ENCODE data around the gene CWC27.

CWC27 gene

DNA sequence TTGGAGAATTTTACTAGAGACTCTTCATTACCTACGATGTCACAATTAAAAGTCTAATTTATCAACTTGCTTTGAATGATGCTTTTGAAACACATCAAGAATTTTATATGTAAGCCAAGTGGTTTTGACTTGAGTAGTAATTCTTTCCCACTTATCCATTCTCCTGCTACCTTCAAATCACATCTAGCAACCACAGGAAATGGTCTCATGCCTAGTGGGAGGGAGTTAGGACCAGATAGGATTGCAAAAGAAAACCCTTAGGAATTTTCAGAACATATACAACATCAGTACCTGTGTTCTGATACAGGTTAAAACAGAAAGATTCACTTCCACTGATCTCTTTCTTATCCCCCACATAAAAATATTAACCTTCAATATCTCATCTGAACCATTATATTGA, 260.4 kb downstream of the CWC27 start:
- ChIA-PET POLR2A (no interaction called here), CTCF (no interaction called here)
- TF ChIP-seq TARDBP (IDR thresholded peaks at IDR 0.05) (no peak), HDGF (IDR thresholded peaks at IDR 0.05; ENCODE audit: borderline replicate concordance) (no peak), LEF1 (IDR thresholded peaks at IDR 0.05; ENCODE audit: borderline replicate concordance) (no peak), ELF4 (IDR thresholded peaks at IDR 0.05) (no peak)
- DNase-seq (ENCODE audit: extremely low spot score) = no peak

DNA sequence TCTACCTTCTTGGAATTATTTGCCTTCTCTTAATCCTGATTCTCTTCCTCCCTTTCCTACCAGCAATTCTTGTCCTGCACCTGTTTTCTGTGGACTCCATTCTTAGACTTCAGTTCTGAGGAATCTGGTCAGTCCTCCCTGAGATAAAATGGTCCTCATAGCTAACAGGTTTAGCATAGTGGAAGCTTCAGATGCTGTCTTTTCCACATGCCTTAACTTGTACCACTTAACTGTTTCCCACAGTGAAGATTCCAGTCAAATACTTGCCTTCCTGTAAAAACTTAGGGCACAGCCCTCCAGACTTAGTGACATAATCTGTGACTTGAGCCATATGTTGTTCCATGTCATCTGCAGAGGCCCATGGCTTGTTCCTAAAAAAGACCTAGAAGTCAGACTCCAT, 261.3 kb downstream of the CWC27 start:
- ChIA-PET POLR2A (interaction anchor here (1.1 kb wide), 1 partner anchor 17 kb away, joined by 3 read pairs; no protein-coding TSS in a partner anchor), CTCF (no interaction called here)
- no peak for DNase-seq (ENCODE audit: extremely low spot score)
- no peak for TF ChIP-seq NFRKB (IDR thresholded peaks at IDR 0.05)
- no peak for TF ChIP-seq LEF1 (IDR thresholded peaks at IDR 0.05; ENCODE audit: borderline replicate concordance)
- TF ChIP-seq, protein P1, sequence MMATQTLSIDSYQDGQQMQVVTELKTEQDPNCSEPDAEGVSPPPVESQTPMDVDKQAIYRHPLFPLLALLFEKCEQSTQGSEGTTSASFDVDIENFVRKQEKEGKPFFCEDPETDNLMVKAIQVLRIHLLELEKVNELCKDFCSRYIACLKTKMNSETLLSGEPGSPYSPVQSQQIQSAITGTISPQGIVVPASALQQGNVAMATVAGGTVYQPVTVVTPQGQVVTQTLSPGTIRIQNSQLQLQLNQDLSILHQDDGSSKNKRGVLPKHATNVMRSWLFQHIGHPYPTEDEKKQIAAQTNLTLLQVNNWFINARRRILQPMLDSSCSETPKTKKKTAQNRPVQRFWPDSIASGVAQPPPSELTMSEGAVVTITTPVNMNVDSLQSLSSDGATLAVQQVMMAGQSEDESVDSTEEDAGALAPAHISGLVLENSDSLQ (IDR thresholded peaks at IDR 0.05) = no peak
- TF ChIP-seq SUZ12 (IDR thresholded peaks at IDR 0.05) = no peak
- TF ChIP-seq ELF4 (IDR thresholded peaks at IDR 0.05) = no peak

DNA sequence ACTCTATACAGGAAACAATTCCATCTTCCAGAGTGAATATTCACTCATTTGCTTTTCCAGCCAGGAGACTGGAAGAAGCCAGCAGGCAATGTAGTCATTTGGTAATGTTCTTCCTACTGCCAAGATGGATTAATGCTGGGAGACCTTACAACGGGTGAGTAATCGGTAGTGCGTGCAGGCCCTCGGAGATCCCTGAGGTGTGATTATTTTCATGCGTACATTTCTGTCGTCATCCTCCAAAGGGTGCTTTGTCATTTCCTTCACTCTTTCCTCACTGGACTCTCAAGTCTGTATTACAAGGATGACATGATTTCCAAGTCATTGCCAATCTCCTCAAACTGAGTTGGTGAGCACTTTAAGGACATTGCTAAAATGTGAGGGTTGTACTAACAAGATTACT, 263.5 kb downstream of the CWC27 start:
- no peak for DNase-seq (ENCODE audit: extremely low spot score)
- ChIA-PET CTCF (interaction anchor here (0.6 kb wide), 1 partner anchor 207 kb away, joined by 3 read pairs; no protein-coding TSS in a partner anchor), POLR2A (no interaction called here)
- TF ChIP-seq TARDBP (IDR thresholded peaks at IDR 0.05) (no peak), HDGF (IDR thresholded peaks at IDR 0.05; ENCODE audit: borderline replicate concordance) (no peak), ZNF384 (IDR thresholded peaks at IDR 0.05) (no peak)

DNA sequence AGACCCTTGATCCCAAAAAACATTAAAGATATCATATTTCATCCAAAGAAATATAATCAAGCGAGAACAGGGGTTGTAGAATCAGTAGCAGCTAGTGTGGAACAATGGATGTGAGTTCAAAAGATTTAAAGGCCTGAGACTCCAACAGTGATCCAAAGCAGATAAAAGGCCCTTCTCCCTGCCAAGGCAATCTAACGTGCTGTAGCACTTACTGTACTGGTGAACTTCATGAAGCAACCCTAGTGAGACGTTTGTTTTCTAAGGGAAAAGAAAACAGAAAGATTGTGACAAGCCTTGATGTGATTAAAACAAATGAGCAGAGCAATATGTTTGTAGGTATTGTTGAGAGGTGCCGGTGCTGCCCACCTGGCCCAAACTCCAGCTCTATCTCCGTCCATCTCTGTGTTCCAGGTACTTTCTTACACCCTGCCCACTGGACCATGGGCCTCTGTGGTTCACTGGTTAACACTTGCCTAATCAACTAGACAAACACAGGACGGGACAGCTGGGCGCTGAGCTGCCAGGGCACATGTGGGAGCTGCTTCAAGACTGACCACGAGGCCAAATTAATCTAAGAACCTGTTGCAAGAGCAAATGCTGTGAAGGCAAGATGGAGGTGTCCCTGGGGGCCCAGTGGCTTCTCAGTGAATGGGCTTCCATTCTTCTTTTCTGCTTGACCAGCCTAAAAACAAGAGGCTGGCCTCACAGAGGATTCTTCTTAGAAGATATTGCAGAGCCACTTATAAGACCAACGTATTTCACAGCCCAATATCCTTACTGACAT, 265.5 kb downstream of the CWC27 start:
- DNase-seq (ENCODE audit: extremely low spot score) = no peak
- ChIA-PET POLR2A (interaction anchor here (0.6 to 0.9 kb wide), 3 partner anchors 20 to 95 kb away, joined by 3 read pairs; no protein-coding TSS in a partner anchor), CTCF (interaction anchor here (0.6 to 1.4 kb wide), 2 partner anchors 94 to 223 kb away, joined by 3 to 4 read pairs; no protein-coding TSS in a partner anchor)
- TF ChIP-seq CTBP1 (IDR thresholded peaks at IDR 0.05; ENCODE audit: borderline replicate concordance) (no peak), BHLHE40 (IDR thresholded peaks at IDR 0.05; ENCODE audit: borderline replicate concordance) (no peak), NFRKB (IDR thresholded peaks at IDR 0.05) (no peak), FOXM1 (IDR thresholded peaks at IDR 0.05; ENCODE audit: borderline replicate concordance) (no peak), FOXK2 (IDR thresholded peaks at IDR 0.05) (no peak), SUZ12 (IDR thresholded peaks at IDR 0.05) (no peak), SP1 (IDR thresholded peaks at IDR 0.05) (no peak), ELF4 (IDR thresholded peaks at IDR 0.05) (no peak), L3MBTL2 (conservative IDR thresholded peaks at IDR 0.05) (no peak), FOXA1 (IDR thresholded peaks at IDR 0.05) (no peak), LEF1 (IDR thresholded peaks at IDR 0.05; ENCODE audit: borderline replicate concordance) (no peak), ARNT (IDR thresholded peaks at IDR 0.05) (no peak), TARDBP (IDR thresholded peaks at IDR 0.05) (no peak), HDGF (IDR thresholded peaks at IDR 0.05; ENCODE audit: borderline replicate concordance) (no peak), ZNF384 (IDR thresholded peaks at IDR 0.05) (no peak)
- TF ChIP-seq, protein P1 (IDR thresholded peaks at IDR 0.05) = no peak

DNA sequence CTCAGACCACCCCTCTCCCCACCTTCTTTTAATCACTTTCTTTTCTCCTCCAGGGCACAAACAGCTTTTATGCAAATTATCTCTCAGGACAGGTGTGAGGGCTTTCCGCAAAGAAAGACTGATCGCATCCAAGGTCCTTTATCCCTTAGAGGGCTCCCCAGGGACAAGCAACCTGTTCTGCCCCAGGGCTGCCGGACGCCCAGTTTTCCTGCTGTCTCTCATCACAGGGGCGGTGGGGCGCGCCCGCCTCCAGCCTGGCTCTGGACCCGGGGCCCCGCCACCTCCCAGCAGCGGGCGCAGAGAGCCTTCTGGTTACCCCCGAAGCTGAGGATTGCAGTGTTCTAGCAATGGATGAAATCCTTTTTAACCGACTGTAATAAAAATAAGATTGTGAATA, 266.1 kb downstream of the CWC27 start:
- DNase-seq (ENCODE audit: extremely low spot score) = no peak
- CTCF ChIA-PET = no interaction called here

More for the DNA sequence above, 266.1 kb downstream of the CWC27 start:
- TF ChIP-seq ZNF384 (IDR thresholded peaks at IDR 0.05) (no peak), SUZ12 (IDR thresholded peaks at IDR 0.05) (no peak), LEF1 (IDR thresholded peaks at IDR 0.05; ENCODE audit: borderline replicate concordance) (no peak), HDGF (IDR thresholded peaks at IDR 0.05; ENCODE audit: borderline replicate concordance) (no peak), ARNT (IDR thresholded peaks at IDR 0.05) (no peak), FOXM1 (IDR thresholded peaks at IDR 0.05; ENCODE audit: borderline replicate concordance) (no peak), FOXA1 (IDR thresholded peaks at IDR 0.05) (no peak), SP1 (IDR thresholded peaks at IDR 0.05) (no peak), CTBP1 (IDR thresholded peaks at IDR 0.05; ENCODE audit: borderline replicate concordance) (no peak), L3MBTL2 (conservative IDR thresholded peaks at IDR 0.05) (no peak), FOXK2 (IDR thresholded peaks at IDR 0.05) (no peak), ELF4 (IDR thresholded peaks at IDR 0.05) (no peak), NFRKB (IDR thresholded peaks at IDR 0.05) (no peak), BHLHE40 (IDR thresholded peaks at IDR 0.05; ENCODE audit: borderline replicate concordance) (no peak), TARDBP (IDR thresholded peaks at IDR 0.05) (no peak)
- TF ChIP-seq, protein P1 (IDR thresholded peaks at IDR 0.05) = no peak
- POLR2A ChIA-PET = interaction anchor here (0.9 to 1.2 kb wide), 4 partner anchors 8 to 447 kb away, joined by 3 to 5 read pairs (median 4); partner anchors contain the start of gene ADAMTS6

Measured in HEK293T (cell line).